Subcutaneous adipose tissue (tissue), 4 donors: ENCODE measurements around the gene TNFAIP8. TPM values are rescaled to one million over a fixed set of nuclear protein-coding genes. Genes with fewer than 3 reads are reported as not detected.

ENCODE experiments used
- total RNA-seq, 4 donors: library from RNA; depleted of rRNA; stranded (reverse); fragments of >200 nt; gene quantifications; one replicate each; pipeline ENCODE4 v1.1.0, GENCODE V29; 2016
- TF ChIP-seq, protein P1 (sequence below): fragments of 450-650 bp; IDR thresholded peaks from one replicate; pipeline ENCODE4 v1.5.1; 2016; ENCODE audit warnings: low read depth, mild to moderate bottlenecking, control low read depth, antibody characterized with exemption, moderate library complexity

TNFAIP8 gene
- total RNA-seq, 4 donors from 2014 or later, result 86.9 to 151 (median 129) TPM

DNA sequence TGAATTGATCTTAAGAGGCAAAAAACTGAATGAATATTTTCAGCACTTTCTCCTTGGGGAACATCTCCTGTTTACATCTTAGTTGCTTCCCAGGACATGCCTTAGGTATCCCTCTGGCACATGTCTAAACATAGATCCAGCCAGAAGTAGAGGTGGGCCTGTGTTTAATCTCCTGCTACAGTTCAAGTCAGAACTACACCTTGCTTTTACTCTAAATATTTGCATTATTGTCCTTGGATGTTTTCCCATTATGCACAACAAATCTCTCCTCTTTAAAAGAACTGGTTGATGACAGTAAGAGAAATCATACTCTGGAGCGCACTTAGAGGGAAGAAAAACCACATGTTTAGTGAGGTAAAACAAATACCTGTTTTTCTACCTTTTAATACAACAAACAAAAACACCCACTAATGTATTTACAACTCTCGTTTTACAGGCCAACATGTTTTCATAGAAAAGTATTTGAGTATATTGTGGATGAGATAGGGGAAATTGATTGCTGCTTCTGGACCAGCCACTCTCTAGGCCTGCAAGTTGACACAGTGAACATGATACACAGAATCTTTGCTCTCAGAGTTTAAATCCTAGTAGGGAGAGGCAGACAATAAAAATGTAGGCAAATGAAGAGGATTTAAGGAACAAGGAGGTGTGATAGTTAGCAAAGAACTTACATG lies 32.3 kb downstream of the TNFAIP8 start:
- TF ChIP-seq, protein P1, sequence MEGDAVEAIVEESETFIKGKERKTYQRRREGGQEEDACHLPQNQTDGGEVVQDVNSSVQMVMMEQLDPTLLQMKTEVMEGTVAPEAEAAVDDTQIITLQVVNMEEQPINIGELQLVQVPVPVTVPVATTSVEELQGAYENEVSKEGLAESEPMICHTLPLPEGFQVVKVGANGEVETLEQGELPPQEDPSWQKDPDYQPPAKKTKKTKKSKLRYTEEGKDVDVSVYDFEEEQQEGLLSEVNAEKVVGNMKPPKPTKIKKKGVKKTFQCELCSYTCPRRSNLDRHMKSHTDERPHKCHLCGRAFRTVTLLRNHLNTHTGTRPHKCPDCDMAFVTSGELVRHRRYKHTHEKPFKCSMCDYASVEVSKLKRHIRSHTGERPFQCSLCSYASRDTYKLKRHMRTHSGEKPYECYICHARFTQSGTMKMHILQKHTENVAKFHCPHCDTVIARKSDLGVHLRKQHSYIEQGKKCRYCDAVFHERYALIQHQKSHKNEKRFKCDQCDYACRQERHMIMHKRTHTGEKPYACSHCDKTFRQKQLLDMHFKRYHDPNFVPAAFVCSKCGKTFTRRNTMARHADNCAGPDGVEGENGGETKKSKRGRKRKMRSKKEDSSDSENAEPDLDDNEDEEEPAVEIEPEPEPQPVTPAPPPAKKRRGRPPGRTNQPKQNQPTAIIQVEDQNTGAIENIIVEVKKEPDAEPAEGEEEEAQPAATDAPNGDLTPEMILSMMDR, result no peak

DNA sequence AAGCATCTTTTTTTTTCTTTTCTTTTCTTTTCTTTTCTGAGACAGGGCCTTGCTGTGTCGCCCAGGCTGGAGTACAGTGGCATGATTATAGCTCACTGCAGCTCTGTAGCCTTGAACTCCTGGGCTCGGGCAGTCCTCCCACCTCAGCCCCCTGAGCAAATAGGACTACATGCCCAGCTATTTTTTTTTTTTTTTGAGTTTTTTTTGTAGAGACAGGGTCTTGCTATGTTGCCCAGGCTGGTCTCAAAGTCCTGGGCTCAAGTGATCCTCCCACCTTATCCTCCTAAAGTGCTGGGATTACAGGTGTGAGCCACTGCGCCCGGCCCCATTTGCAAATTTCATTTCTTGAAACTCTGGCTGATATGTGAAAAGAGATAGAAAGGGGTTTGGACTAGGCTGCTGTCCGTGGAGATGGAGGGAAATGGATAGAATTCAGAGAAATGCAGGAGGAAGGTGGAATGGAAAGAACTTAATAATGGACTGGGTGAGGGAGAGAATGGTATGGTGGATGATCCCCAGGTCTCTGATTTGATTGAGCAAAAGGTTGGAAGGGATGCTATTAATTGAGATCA lies 32.9 kb downstream of the TNFAIP8 start:
- TF ChIP-seq, protein P1, result no peak

DNA sequence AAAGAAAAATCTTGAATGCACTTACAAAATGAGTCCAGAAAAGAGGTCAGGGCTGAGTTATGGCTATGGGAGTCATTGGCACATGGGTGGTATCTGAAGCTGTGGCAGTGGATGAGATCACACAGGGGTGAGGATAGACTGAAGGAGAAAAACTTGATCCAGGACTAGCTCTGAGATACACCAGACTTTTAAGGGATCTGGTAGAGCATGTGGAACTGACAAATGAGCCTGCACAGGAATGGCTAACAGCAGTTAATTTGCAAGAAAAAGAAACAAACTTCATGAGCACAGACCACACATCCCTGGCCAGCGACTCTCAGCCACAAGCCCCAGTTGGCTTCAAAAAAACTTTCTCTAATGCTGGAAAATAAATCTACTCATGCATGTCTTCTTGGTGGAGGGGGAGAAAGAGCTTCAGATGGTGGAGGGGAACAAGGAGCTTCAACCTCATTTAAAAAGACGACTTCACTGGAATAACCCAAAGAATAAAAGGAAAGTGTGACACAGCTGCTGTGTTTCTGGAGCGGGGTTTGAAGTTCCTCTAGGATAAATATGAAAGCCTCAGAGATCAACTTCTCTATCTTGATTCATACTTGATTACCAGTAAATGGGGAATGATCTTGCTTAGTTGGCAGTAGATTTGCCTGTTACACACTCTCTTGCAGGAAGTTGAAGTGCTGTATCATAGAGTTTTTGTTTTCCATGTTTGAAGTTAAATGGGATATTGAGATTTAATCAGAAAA lies 33.6 kb downstream of the TNFAIP8 start:
- TF ChIP-seq, protein P1, result no peak

DNA sequence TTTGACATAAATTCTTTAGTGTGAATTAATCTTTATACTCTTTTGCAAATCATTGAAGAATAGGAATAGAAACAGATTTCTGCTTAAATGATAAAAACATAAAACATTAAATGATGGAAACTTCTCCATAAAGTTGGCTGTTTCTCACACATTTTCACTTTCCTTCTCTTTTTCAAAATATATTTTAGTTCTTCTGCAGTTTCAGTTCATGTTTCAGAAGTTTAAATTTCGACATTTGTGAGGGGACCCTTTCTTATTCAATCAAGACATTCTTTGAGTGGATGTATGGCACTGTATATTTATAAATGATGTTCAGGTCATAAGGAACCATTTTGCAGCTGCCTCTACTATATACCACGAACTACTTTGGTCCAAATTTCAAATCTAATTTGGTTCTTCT lies 34.6 kb downstream of the TNFAIP8 start:
- TF ChIP-seq, protein P1, result no peak

DNA sequence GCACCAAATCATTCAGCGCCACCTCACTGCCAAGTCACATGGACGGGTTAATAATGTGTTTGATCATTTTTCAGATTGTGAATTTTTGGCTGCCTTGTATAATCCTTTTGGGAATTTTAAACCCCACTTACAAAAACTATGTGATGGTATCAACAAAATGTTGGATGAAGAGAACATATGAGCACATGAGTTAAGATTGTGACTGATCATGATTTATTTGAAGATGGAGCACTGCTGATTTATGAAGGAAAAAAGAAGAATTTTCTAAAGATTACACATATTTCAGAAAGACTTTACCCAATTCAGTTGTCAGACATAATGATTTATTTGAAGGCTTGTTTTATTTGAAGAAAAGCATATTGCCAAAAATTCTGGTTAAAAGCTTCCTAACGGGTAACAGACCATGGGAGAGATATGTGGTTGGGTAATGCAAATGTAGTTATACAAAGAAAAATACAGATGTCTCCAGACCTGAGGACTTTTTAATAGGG lies 37.4 kb downstream of the TNFAIP8 start:
- TF ChIP-seq, protein P1, result no peak

DNA sequence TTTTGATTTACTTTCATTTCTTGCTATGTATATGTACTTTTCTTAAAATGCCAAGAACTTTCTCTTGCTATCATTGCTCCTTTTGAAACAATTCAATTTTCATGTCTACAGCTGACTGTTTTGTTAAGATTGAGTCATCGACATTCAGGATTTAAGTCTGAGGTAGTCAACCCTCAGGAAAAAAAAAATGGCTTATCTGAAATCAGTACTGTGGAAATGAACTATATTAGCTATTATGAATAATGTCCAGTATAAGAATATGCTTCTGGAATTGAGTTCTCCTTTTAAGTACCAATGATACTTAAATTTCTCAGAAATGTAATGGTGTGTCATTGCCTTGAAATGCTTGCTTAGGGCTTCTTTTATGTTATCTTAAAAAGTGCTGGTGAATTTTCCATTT lies 37.9 kb downstream of the TNFAIP8 start:
- TF ChIP-seq, protein P1, result no peak
